HG03439 (cell line): Measurements from ENCODE around the gene NOVA2.

Experiments used
- ATAC-seq: cut with Tn5 transposase; IDR thresholded peaks from one replicate; pipeline ENCODE4 v1.9.1; 2021; ENCODE audit warnings: mild to moderate bottlenecking, moderate library complexity; ENCODE audit not compliant: unreplicated experiment

NOVA2 gene

DNA sequence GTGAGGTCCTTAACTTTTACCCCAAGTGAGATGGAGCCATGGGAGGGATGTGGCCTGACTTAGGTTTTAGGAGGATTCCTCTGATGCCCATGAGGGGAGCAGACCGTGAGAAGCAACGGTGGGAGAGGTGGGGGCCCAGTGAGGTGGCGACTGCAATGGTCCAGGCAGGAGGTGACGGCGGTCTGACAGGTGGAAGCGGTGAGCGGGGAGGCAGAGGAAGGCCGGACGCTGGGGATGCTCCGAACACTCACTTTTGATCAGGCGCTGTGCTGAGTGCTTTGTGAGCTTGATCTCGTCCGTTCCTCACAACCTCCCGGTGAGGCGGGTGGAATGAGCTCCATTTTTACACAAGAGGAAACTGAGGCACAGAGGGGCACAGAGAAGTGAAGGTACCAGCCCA, 11.6 kb downstream of the NOVA2 start:
- no peak for ATAC-seq

DNA sequence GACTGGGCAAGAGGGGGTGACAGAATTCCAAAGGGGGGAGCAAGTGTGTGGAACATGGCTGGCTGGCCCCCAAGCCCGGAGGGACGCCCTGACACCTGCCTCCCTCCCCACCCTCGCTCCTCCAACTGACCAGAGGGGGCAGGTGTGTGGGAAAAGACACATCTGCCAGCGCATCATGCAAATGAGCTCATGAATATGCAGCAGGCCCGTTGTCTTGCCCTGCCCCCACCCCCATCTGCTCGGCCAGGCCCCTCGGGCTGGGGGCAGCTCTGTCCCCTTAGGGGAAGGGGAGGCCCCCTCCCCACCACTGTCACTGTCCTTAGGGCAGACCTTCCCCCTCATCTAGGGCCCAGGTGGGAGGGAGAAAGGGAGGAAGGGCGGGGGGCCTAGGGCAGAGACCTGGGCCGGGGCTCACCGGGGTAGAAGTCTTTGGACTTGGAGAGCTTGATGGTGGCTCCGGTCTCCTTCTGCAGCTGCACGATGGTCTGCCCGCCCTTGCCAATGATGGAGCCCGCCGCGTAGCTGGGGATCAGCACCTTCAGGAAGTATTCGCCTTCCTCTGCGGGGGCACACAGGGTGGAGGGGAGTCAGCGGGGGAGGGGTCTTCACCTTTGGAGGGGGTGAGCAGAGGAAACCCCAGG, 12.9 kb downstream of the NOVA2 start:
- no peak for ATAC-seq

GRCh38 chr19:45959517-45960025, 14.1 kb downstream of the NOVA2 start:
- no peak for ATAC-seq

- ATAC-seq = no peak
These were observed 14.7 kb downstream of the NOVA2 start for GRCh38 chr19:45958769-45959516.

DNA sequence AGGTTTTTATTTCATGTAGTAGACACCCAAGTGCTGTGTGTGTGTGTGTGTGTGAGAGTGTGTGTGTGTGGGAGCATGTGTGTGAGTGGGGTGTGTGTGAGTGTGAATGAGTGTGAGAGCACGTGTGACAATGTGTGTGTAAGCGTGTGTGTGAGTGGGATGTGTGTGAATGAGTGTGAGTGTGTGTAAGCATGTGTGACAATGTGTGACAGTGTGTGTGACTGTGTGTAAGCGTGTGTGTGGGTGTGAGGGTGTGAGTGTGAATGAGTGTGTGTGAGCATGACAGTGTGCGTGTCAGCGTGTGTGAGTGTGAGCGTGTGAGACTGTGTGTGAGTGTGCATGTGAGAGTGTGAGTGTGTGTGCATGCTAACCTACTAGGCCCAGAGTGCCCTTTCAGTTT, 15.3 kb downstream of the NOVA2 start:
- ATAC-seq = no peak

DNA sequence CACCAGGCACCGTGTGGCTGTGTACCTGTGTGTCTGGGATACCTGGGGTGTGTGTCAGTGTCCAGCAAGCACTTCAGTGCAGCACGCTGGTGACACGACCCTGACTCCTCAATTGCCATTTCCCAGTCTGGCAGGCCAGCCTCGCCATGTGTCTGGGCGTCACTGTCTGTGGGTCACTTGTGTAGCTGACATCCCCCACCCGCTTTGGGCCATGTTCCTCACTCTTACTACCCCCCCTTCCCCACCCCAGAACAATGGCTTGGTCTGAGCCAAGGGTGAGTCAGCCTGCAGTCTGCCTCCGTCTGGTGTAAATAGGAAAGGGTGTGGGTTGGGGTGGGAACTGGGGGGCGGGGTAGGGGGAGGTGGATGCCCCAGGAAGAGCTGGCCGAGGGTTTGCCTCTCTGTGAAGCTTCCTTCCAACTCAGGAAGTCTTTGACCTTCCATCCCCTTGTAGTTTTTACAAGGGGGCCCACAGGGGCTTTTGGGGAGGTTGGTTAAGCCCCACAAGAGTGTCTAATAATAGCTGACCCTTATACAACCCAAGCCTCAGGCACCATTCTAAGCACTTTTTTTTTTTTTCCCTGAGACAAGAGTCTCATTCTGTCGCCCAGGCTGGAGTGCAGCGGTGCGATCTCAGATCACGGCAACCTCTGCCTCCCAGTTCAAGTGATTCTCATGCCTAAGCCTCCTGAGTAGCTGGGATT, 17.6 kb downstream of the NOVA2 start:
- no peak for ATAC-seq

GRCh38 chr19:45954156-45954555, 19.5 kb downstream of the NOVA2 start:
- ATAC-seq = no peak

GRCh38 chr19:45953676-45954075, 20.0 kb downstream of the NOVA2 start:
- no peak for ATAC-seq

GRCh38 chr19:45952686-45953505, 20.8 kb downstream of the NOVA2 start:
- no peak for ATAC-seq

GRCh38 chr19:45952341-45952685, 21.4 kb downstream of the NOVA2 start:
- no peak for ATAC-seq

DNA sequence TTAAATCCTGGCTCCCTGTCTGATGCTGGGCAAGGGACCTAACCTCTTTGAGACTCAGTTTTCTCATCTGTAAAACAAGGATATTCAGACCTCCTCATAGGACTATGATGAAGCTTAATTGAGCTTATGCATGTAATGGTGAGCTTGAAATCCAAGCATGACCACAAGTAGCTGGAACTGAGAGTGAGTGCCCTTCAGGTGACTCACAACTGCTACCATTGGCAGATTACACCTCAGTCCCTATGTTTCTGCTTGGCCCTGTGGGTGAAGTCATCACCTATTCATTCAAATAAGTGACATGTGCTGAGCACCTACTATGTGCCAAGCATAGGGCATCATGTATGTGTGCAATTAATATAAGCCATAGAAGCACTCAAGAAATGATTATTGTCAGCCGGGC, 25.7 kb downstream of the NOVA2 start:
- ATAC-seq = no peak

DNA sequence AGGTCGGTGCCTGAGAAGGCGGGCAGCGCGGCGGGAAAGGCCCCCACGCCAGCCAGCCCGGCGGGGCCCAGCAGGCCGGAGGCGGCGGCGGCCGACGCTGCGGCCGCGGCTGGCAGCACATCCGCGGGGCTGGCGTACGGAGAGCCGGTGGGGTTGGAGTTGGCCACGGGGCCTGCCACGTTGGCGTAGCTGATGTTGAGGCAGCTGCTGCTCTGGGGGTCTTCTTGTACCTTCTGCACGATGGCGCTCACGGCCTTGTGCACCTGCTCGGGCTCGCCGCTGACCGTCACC, 33.2 kb downstream of the NOVA2 start:
- no peak for ATAC-seq

DNA sequence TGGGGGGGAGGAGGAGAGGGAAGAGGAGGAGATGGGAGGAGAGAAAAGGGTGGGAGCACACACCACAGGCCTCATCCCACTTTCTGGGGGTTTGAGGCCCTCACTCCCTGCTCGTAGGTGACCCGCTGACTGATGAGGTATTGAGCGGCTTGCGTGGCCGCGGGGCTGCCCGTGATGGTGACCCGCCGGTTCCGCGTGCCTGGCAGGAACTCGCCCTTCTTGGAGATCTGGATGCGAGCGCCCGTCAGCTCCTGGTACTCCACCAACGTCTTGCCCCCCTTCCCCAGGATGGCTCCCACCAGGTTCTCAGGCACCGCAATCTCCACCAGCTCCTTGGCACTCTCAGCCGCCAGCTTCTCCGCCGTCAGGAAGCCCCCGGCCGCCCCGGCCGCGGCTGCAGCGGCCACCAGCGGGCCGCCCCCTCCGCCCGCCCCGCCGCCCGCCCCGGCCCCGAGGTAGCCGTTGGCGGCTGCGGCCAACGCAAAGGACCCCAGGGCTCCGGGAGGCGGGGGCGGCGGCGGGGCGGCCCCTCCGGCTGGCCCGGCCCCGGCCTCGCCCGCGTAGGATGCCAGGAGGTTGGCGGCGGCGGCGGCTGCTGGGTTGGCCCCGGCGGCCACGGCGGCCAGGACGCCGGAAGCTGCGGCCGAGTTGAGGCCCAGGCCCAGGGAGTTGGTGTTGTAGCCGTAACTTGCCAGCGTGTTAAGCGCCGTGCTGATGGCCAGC, 33.7 kb downstream of the NOVA2 start:
- no peak for ATAC-seq

GRCh38 chr19:45938733-45939319, 34.8 kb downstream of the NOVA2 start:
- ATAC-seq = no peak

- no peak for ATAC-seq
These were observed 38.4 kb downstream of the NOVA2 start for GRCh38 chr19:45935267-45935666.

- ATAC-seq = no peak
These were observed 39.0 kb downstream of the NOVA2 start for GRCh38 chr19:45934551-45935230.

- no peak for ATAC-seq
These were observed 39.9 kb downstream of the NOVA2 start for GRCh38 chr19:45933759-45934158.

DNA sequence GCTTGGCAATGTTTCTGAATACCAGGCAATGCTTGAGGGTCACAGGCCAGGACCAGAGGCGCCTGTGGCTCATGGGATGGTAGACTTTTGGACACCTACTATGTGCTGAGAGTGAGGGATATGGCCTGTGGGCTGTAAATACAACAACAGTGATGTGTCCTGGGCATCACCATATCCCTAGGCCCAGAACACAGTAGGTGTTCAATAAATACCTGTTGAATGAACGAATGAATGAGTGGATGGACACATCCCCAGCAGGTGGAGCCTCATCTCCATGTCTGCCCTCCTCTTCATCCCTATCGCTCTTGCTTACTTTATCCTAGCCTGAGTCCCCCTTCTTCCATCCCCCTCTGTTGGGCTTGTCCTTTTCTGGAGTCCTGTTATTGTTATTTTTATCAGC, 42.6 kb downstream of the NOVA2 start:
- no peak for ATAC-seq

DNA sequence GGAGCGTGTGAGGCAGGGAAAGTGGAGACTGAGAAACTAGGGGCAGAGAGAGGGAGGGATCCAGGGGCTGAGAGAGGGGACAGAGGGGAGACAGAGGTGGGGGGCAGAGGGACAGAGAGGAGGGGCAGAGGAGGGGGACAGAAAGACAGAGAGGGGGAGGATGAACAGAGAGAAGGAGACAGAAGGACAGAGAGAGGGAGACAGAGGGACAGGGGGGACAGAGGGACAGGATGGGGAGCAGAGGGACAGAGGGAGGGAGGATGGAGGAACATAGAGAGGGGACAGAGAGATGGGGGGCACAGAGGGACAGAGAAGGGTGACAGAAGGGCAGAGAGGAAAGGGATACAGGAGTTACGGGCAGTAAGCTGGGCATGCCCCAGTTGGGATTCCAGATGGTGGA, 44.4 kb downstream of the NOVA2 start:
- no peak for ATAC-seq
